Upper lobe of left lung (tissue), 4 donors: ENCODE measurements around the gene TM4SF5.

Source experiments
- CTCF ChIP-seq, 6 experiments: fragments of 450-650 bp in 4 of 6; fragments of 200-600 bp in 2 of 6; sonication (generic) in 2 of 6; IDR thresholded peaks; one replicate each; pipeline ENCODE4 v1.5.1; 2016 to 2019; ENCODE audit warnings: antibody characterized with exemption in 6 of 6
- EP300 ChIP-seq, 4 donors: sonication (generic); formaldehyde crosslinking; IDR thresholded peaks; one replicate each; pipeline ENCODE4 v1.5.1; 2017; ENCODE audit warnings: antibody characterized with exemption in 4 of 4, control low read depth in 2 of 4
- POLR2A ChIP-seq, 4 donors: fragments of 450-650 bp; IDR thresholded peaks; one replicate each; pipeline ENCODE4 v1.5.1; 2016 to 2017; ENCODE audit warnings: antibody characterized with exemption in 4 of 4, mild to moderate bottlenecking in 2 of 4
- POLR2AphosphoS5 ChIP-seq, 2 donors: sonication (generic); formaldehyde crosslinking; IDR thresholded peaks; one replicate each; pipeline ENCODE4 v1.5.1; 2017; ENCODE audit warnings: antibody characterized with exemption in 2 of 2

GRCh38 chr17:4735876-4736651 lies 35.6 kb upstream of the TM4SF5 start:
- TF ChIP-seq CTCF (IDR thresholded peaks at IDR 0.05) (no peak), POLR2A (IDR thresholded peaks at IDR 0.05) (peak in 1 of 4 donors; percentile 50), EP300 (IDR thresholded peaks at IDR 0.05) (peak in 2 of 4 donors; percentile 67 to 83), POLR2AphosphoS5 (IDR thresholded peaks at IDR 0.05) (peak; percentile 72 to 77)
